Suprapubic skin (tissue), 4 donors: ENCODE results near the gene TOGARAM2. TPM values are rescaled to one million over a fixed set of nuclear protein-coding genes. Genes with fewer than 3 reads are reported as not detected.

Source experiments
- DNase-seq, 2 donors: peaks; one replicate each; pipeline ENCODE4 v3.0.0-alpha.2; 2019; ENCODE audit warnings: low spot score in 2 of 2
- H3K27ac ChIP-seq: fragments of 200-600 bp; sonication (generic); one replicate; pipeline ENCODE4 v1.5.1; 2019
- H3K27me3 ChIP-seq: fragments of 200-600 bp; sonication (generic); one replicate; pipeline ENCODE4 v1.5.1; 2019
- H3K36me3 ChIP-seq: fragments of 200-600 bp; sonication (generic); one replicate; pipeline ENCODE4 v1.5.1; 2019
- H3K4me1 ChIP-seq: fragments of 200-600 bp; sonication (generic); one replicate; pipeline ENCODE4 v1.5.1; 2019
- H3K4me3 ChIP-seq: fragments of 200-600 bp; sonication (generic); one replicate; pipeline ENCODE4 v1.5.1; 2019; ENCODE audit warnings: mild to moderate bottlenecking
- H3K9me3 ChIP-seq: fragments of 200-600 bp; sonication (generic); one replicate; pipeline ENCODE4 v1.5.1; 2019
- EP300 ChIP-seq: sonication (generic); formaldehyde crosslinking; IDR thresholded peaks from one replicate; pipeline ENCODE4 v1.6.1; 2017; ENCODE audit warnings: antibody characterized with exemption
- POLR2A ChIP-seq, 2 donors: fragments of 450-650 bp; IDR thresholded peaks; one replicate each; pipeline ENCODE4 v1.6.1; 2017; ENCODE audit warnings: antibody characterized with exemption in 2 of 2, mild to moderate bottlenecking in 2 of 2, moderate library complexity in 2 of 2
- POLR2AphosphoS5 ChIP-seq, 3 donors: sonication (generic); formaldehyde crosslinking; IDR thresholded peaks; one replicate each; pipeline ENCODE4 v1.6.1; 2017; ENCODE audit warnings: antibody characterized with exemption in 3 of 3
- WGBS: methylation state at CpG from one replicate; pipeline ENCODE4 v1.1.5; 2018; 5-methylcytosine and 5-hydroxymethylcytosine counted together
- total RNA-seq, 4 donors: library from RNA; depleted of rRNA; stranded (reverse); fragments of >200 nt; gene quantifications; one replicate each; pipeline ENCODE4 v1.1.0, GENCODE V29; 2016
- TF ChIP-seq, protein P1 (sequence below), 2 donors: fragments of 200-600 bp in 1 of 2; fragments of 450-650 bp in 1 of 2; sonication (generic) in 1 of 2; IDR thresholded peaks; one replicate each; pipeline ENCODE4 v1.5.1; 2016 to 2019; ENCODE audit warnings: antibody characterized with exemption in 2 of 2, mild to moderate bottlenecking in 1 of 2, moderate library complexity in 1 of 2

TOGARAM2 gene
- total RNA-seq, 4 donors from 2014 or later = 0.08 to 4.9 (median 1.4) TPM

DNA sequence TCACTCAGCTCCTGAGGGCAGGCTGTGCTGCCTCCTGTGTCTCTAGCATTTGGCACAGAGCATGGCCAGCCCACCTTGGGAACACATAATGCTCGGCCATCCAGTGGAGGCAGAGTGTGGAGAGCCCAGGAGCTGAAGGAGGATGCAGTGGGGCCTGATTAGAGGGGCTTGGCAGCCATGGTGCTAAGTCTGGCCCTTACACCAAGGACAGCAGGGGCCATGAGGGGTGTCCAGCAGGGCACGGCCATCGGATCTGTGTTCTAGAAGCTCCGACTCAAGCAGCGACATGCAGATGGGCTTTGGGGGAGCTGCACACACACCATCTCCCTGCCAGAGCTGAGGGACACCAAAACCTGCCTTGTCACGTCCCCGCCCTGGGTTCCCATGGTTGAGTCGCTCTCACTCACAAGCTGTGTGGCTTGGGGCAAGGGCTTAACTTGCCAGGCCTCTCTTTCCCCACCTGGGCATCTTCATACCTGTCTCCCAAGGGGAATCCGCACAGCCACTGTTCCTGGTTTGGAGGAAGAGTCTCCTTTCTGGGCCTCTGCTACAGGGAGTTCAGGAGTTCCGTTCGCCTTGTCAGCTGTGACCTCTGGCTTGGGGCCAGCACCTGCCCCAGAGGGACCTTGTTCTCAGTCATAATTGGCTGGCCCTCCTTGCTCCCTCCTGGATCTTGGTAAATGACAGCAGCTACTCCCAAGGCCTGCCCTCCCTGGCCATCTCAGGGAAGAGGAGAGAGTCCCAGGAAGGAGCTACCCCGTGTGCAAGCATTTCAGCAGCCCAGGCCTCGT is 1.3 kb upstream of the TOGARAM2 start:
- Histone ChIP-seq H3K4me1 (peaks cover 35% of the 10 kb centered on the region), H3K27me3 (no peaks in the 10 kb centered on the region), H3K36me3 (no peaks in the 10 kb centered on the region), H3K4me3 (no peak overlapping the region), H3K9me3 (no peaks in the 10 kb centered on the region), H3K27ac (no peak overlapping the region)
- no peak for TF ChIP-seq POLR2A (IDR thresholded peaks at IDR 0.05)
- no peak for TF ChIP-seq EP300
- TF ChIP-seq POLR2AphosphoS5 (IDR thresholded peaks at IDR 0.05) = no peak
- TF ChIP-seq, protein P1, sequence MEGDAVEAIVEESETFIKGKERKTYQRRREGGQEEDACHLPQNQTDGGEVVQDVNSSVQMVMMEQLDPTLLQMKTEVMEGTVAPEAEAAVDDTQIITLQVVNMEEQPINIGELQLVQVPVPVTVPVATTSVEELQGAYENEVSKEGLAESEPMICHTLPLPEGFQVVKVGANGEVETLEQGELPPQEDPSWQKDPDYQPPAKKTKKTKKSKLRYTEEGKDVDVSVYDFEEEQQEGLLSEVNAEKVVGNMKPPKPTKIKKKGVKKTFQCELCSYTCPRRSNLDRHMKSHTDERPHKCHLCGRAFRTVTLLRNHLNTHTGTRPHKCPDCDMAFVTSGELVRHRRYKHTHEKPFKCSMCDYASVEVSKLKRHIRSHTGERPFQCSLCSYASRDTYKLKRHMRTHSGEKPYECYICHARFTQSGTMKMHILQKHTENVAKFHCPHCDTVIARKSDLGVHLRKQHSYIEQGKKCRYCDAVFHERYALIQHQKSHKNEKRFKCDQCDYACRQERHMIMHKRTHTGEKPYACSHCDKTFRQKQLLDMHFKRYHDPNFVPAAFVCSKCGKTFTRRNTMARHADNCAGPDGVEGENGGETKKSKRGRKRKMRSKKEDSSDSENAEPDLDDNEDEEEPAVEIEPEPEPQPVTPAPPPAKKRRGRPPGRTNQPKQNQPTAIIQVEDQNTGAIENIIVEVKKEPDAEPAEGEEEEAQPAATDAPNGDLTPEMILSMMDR (IDR thresholded peaks at IDR 0.05) = no peak
- 43% methylated on average over 9 of the region's 13 CpGs for WGBS
- no peak for DNase-seq

DNA sequence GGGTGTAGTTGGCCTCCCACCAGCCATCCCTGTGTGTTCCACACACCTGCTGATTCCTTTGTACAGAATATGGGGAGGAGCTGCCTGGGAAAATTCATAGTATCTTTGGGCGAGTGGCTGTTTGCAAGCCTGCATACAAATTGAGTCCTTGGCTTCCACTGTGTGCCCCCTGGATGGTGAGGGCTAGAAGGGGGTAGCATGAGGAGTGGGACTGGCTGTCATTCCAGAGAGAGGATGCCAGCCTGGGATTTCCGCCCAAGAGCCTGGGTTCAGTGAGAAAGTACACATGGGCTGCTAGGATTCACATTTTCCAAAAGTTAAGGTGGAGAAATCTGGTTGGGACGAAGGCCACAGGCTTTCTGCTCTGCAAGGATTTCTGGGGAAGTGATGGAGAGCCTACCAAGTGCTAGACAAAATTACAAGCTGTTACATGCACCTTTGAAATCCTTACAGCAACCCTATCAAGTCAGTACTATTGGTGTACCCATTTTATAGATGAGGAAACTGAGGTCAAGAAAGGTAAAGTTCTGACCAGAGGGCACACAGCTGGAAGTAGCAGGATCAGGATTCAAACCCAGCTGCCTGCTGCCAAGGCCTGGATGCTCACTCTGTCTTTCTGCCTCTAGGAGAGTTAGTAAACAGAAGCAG is 606 bp upstream of the TOGARAM2 start:
- Histone ChIP-seq H3K36me3 (no peaks in the 10 kb centered on the region), H3K4me3 (no peak overlapping the region), H3K9me3 (no peaks in the 10 kb centered on the region), H3K4me1 (peaks cover 35% of the 10 kb centered on the region), H3K27me3 (no peaks in the 10 kb centered on the region), H3K27ac (peak overlapping the region; percentile 73)
- 36% methylated on average over 3 of the region's 3 CpGs for WGBS
- no peak for DNase-seq
- TF ChIP-seq, protein P1 (IDR thresholded peaks at IDR 0.05) = no peak
- no peak for TF ChIP-seq POLR2AphosphoS5 (IDR thresholded peaks at IDR 0.05)
- TF ChIP-seq POLR2A (IDR thresholded peaks at IDR 0.05) = no peak

DNA sequence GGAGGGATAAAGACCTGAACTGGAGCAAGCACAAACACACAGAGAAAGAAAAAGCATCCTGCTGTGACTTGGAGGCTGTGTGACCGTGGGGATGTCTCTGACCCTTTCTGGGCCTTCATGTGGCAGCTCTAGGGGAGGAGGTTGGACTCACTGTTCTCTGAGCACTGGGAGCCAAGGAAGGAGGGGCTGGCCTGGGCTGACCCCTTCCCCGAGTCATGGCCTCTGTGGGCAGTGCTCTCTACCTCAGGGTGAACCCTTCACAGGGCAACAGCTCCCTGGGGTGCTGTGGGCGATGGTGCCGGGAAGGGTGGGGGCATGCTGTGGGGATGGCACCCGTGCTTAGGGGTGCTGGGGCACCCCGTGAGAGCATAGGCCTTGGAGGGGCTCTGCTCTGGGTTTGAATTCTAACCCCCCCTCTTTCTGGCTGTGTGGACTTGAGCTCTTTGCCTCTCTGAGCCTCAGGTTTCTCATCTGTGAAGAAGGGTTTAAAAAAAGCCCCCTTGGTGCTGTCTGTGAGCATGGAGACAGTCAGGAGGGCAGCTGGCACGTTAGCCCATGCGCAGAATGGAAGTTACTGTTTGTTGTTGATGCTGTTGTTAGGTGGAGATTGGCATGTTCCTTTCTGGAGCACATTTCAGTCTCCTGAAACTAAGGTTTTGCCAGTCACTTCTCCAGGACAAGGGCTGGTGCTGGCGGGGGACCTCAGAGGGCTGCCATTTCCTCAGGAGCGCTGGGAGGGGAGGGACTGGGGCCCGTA is 700 bp downstream of the TOGARAM2 start:
- WGBS = 61% methylated on average over 3 of the region's 11 CpGs
- Histone ChIP-seq H3K4me3 (no peak overlapping the region), H3K27ac (peak overlapping the region; percentile 73), H3K27me3 (no peaks in the 10 kb centered on the region), H3K4me1 (peaks cover 40% of the 10 kb centered on the region), H3K9me3 (no peaks in the 10 kb centered on the region), H3K36me3 (no peaks in the 10 kb centered on the region)
- TF ChIP-seq, protein P1 (IDR thresholded peaks at IDR 0.05) = no peak
- TF ChIP-seq POLR2AphosphoS5 (IDR thresholded peaks at IDR 0.05) = no peak
- no peak for TF ChIP-seq POLR2A (IDR thresholded peaks at IDR 0.05)
- no peak for TF ChIP-seq EP300
- DNase-seq = no peak

DNA sequence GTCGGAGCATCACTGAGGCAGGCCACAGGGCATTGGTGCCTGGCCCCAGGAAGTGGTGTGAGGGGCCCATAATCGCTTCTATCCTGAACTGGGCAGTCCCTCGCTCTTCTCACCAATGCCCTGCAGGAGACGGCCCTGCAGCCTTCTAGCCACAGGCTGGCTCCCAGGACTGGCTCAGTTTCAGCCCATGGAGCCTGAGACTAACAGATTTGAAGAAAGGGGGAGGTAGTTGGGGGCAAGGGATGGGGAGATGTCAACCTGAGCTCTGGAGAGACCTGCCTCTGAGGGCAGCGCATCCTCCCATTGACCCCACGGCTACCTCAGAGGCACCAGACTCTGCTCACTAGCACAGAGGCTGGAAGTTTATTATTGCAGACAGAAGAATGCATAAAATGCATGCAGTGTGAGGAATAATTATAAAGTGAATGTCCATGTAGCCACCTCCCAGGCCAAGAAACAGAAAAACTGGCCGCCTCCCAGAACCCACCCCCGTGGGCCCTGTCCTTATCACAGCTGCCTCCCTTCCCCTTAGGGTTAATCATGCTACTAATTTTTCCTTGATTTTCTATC is 1.4 kb downstream of the TOGARAM2 start:
- H3K36me3 ChIP-seq = no peaks in the 10 kb centered on the region
- H3K4me3 ChIP-seq = no peak overlapping the region
- WGBS = 71% methylated on average over 5 of the region's 8 CpGs
- TF ChIP-seq POLR2AphosphoS5 (IDR thresholded peaks at IDR 0.05) = no peak
- TF ChIP-seq, protein P1 (IDR thresholded peaks at IDR 0.05) = no peak
- no peak for TF ChIP-seq POLR2A (IDR thresholded peaks at IDR 0.05)
- TF ChIP-seq EP300 = no peak
- no peak for DNase-seq
- no peaks in the 10 kb centered on the region for H3K9me3 ChIP-seq
- no peaks in the 10 kb centered on the region for H3K27me3 ChIP-seq
- H3K4me1 ChIP-seq = peaks cover 36% of the 10 kb centered on the region
- peak overlapping the region; percentile 55 for H3K27ac ChIP-seq
